IMR-90 (cell line): ENCODE measurements around the gene CSKMT. TPM values are rescaled to one million over a fixed set of nuclear protein-coding genes. Genes with fewer than 3 reads are reported as not detected.

Experiments
- ATAC-seq: fragments of 200-7000 bp; cut with Tn5 transposase; 2 replicates; pipeline ENCODE4 v1.9.1; 2020; ENCODE audit warnings: low read depth, mild to moderate bottlenecking, moderate library complexity
- BruUV-seq: library from RNA; stranded (reverse); fragments of 400-500 nt; replicated peaks from 2 replicates; lab custom pipeline; 2021; lab: Mats Ljungman, UMichigan
- CTCF ChIA-PET: fragments of 300-600 bp; formaldehyde crosslinking; extraction: SDS; loops from one replicate; lab custom pipeline; 2021; ENCODE audit warnings: antibody characterized with exemption; lab: Yijun Ruan, JAX
- POLR2A ChIA-PET: fragments of 300-600 bp; sonication (Branson Sonifier 250); formaldehyde crosslinking; loops from one replicate; lab custom pipeline; 2022; ENCODE audit warnings: antibody characterized with exemption; ENCODE audit not compliant: unreplicated experiment; lab: Charles Lee
- DNase-seq: peaks from one replicate; pipeline ENCODE4 v3.0.0; 2013
- H2AFZ ChIP-seq: replicated peaks from 2 replicates; pipeline ENCODE3; 2013; ENCODE audit warnings: low read length, mild to moderate bottlenecking; ENCODE audit not compliant: poor library complexity
- H2AK5ac ChIP-seq: 2 replicates; pipeline ENCODE4 v1.6.1; 2013; ENCODE audit warnings: low read depth, low read length, inconsistent platforms
- H2AK9ac ChIP-seq: replicated peaks from 2 replicates; pipeline ENCODE3; 2013; ENCODE audit warnings: mild to moderate bottlenecking, low read depth, low read length, moderate library complexity; ENCODE audit not compliant: poor library complexity
- H2BK120ac ChIP-seq: 2 replicates; pipeline ENCODE4 v1.6.1; 2013; ENCODE audit warnings: low read depth, low read length, inconsistent platforms
- H2BK15ac ChIP-seq: 3 replicates; pipeline ENCODE4 v1.6.1; 2013; ENCODE audit warnings: low read depth, low read length, inconsistent platforms
- H2BK20ac ChIP-seq: 2 replicates; pipeline ENCODE4 v1.6.1; 2013; ENCODE audit warnings: low read depth, mild to moderate bottlenecking, inconsistent platforms, low read length, moderate library complexity
- H2BK5ac ChIP-seq: 2 replicates; pipeline ENCODE4 v1.6.1; 2013; ENCODE audit warnings: mild to moderate bottlenecking, low read depth, low read length, inconsistent platforms; ENCODE audit not compliant: poor library complexity, severe bottlenecking
- H3K14ac ChIP-seq: replicated peaks from 2 replicates; pipeline ENCODE4 v1.6.1; 2013; ENCODE audit warnings: low read depth, low read length, inconsistent platforms
- H3K18ac ChIP-seq: 2 replicates; pipeline ENCODE4 v1.6.1; 2013; ENCODE audit warnings: low read depth, low read length, control low read depth
- H3K23ac ChIP-seq: 2 replicates; pipeline ENCODE4 v1.6.1; 2013; ENCODE audit warnings: low read depth, low read length, inconsistent platforms
- H3K27ac ChIP-seq: 2 replicates; pipeline ENCODE4 v1.5.1; 2013; ENCODE audit warnings: mild to moderate bottlenecking, control low read depth, low read length; ENCODE audit not compliant: insufficient read depth
- H3K27me3 ChIP-seq: 2 replicates; pipeline ENCODE4 v1.6.1; 2013; ENCODE audit warnings: low read length; ENCODE audit not compliant: control insufficient read depth, insufficient read depth
- H3K36me3 ChIP-seq: 2 replicates; pipeline ENCODE4 v1.6.1; 2013; ENCODE audit warnings: low read length, mixed read lengths; ENCODE audit not compliant: control insufficient read depth, insufficient read depth
- H3K4ac ChIP-seq: 2 replicates; pipeline ENCODE4 v1.6.1; 2013; ENCODE audit warnings: low read depth, low read length, inconsistent platforms
- H3K4me1 ChIP-seq: 2 replicates; pipeline ENCODE4 v1.6.1; 2013; ENCODE audit warnings: low read length, mixed read lengths; ENCODE audit not compliant: control insufficient read depth, insufficient read depth
- H3K4me2 ChIP-seq: 2 replicates; pipeline ENCODE4 v1.6.1; 2013; ENCODE audit warnings: low read depth, mild to moderate bottlenecking, control low read depth, low read length, moderate library complexity
- H3K4me3 ChIP-seq: 2 replicates; pipeline ENCODE4 v1.5.1; 2013; ENCODE audit warnings: low read depth, mild to moderate bottlenecking, control low read depth, low read length, moderate library complexity; ENCODE audit not compliant: insufficient read depth
- H3K56ac ChIP-seq: 2 replicates; pipeline ENCODE4 v1.6.1; 2013; ENCODE audit warnings: low read length, inconsistent platforms; ENCODE audit not compliant: insufficient read depth; ENCODE audit errors: extremely low read depth
- H3K79me1 ChIP-seq, 2 experiments: 2 replicates each; pipeline ENCODE4 v1.6.1; 2013; ENCODE audit warnings: low read length in 2 of 2, inconsistent platforms in 1 of 2, low read depth in 1 of 2
- H3K9ac ChIP-seq: 2 replicates; pipeline ENCODE4 v1.6.1; 2013; ENCODE audit warnings: low read depth, low read length, control low read depth
- H3K9me1 ChIP-seq: 2 replicates; pipeline ENCODE4 v1.6.1; 2013; ENCODE audit warnings: low read length, inconsistent platforms; ENCODE audit not compliant: insufficient read depth
- H3K9me3 ChIP-seq: 2 replicates; pipeline ENCODE4 v1.6.1; 2013; ENCODE audit warnings: low read length; ENCODE audit not compliant: control insufficient read depth, insufficient read depth
- H4K20me1 ChIP-seq: 2 replicates; pipeline ENCODE4 v1.6.1; 2013; ENCODE audit warnings: low read length, inconsistent platforms; ENCODE audit not compliant: insufficient read depth
- H4K5ac ChIP-seq: 2 replicates; pipeline ENCODE4 v1.6.1; 2013; ENCODE audit warnings: mild to moderate bottlenecking, low read depth, low read length, control low read depth
- H4K8ac ChIP-seq, 2 experiments: 2 replicates each; pipeline ENCODE4 v1.6.1; 2013; ENCODE audit warnings: low read depth in 2 of 2, low read length in 2 of 2, control low read depth in 1 of 2, inconsistent platforms in 1 of 2
- H4K91ac ChIP-seq: 2 replicates; pipeline ENCODE4 v1.6.1; 2013; ENCODE audit warnings: low read depth, low read length, inconsistent platforms; ENCODE audit not compliant: insufficient read depth
- CHD1 ChIP-seq: IDR thresholded peaks from 2 replicates; pipeline ENCODE4 v1.6.1; 2012; ENCODE audit warnings: low read depth, low read length, improper control_type of control experiment
- POLR2A ChIP-seq: IDR thresholded peaks from 2 replicates; pipeline ENCODE4 v1.6.1; 2012; ENCODE audit warnings: mild to moderate bottlenecking, low read depth, low read length
- RAD21 ChIP-seq: IDR thresholded peaks from 2 replicates; pipeline ENCODE4 v1.6.1; 2012; ENCODE audit warnings: low read length, improper control_type of control experiment
- USF2 ChIP-seq: fragments of 150-350 bp; IDR thresholded peaks from 2 replicates; pipeline ENCODE4 v1.6.1; 2017; ENCODE audit warnings: mild to moderate bottlenecking, antibody characterized with exemption, low read length, low read depth
- WGBS, 2 experiments: methylation state at CpG; one replicate each; pipeline versions ENCODE4 v1.1.5 to v1.1.7; 2013; ENCODE audit warnings: missing lambda C conversion rate in 2 of 2; ENCODE audit not compliant: insufficient read length in 1 of 2; ENCODE audit errors: extremely low coverage in 2 of 2; 5-methylcytosine and 5-hydroxymethylcytosine counted together
- dilution Hi-C: fragments of 300-500 bp; cut with HindIII; formaldehyde crosslinking; loops from one replicate; pipeline ENCODE4 v1.14.3; 2018; ENCODE audit warnings: low sequenced_read_pairs; ENCODE audit not compliant: unreplicated experiment
- in situ Hi-C: fragments of 300-500 bp; cut with MboI; formaldehyde crosslinking; loops from 3 replicates; pipeline ENCODE4 v1.14.3; 2019; ENCODE audit warnings: low sequenced_read_pairs, inconsistent platforms, mixed read lengths
- intact Hi-C: fragments of 100-400 bp; cut with micrococcal nuclease; formaldehyde crosslinking; loops from 2 replicates; pipeline ENCODE4 v1.10.0; 2022
- polyA plus RNA-seq, 3 experiments: library from polyadenylated mRNA; depleted of rRNA; stranded (reverse); fragments of >200 nt; gene quantifications; 2 replicates each; pipeline ENCODE4 v1.2.3, GENCODE V29; 2012; ENCODE audit warnings: low replicate concordance in 1 of 3
- total RNA-seq: library from RNA; depleted of rRNA; stranded (reverse); fragments of >200 nt; gene quantifications from 2 replicates; pipeline ENCODE4 v1.2.3, GENCODE V29; 2012

The CSKMT gene
- total and polyA plus RNA-seq, 2 of the 4 experiments (the other 2 are of a cell fraction): 5.3 to 7.9 TPM

DNA sequence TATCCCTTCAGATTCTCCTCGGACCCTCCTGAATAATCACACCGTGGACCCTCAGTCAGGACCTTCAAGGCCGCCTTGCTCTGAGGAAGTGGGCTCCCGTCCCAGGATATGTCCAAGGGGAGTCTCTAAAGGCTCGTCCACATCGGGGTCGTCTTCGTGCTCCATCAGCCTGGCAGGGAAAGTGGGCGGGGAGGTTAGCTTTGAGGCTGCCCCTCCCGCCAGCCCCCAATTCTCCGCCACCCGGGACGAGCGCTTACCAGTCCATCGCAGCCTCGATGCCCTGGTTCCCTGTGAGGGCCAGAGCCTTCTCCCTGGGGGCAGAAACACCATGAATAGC lies 13.3 kb downstream of the CSKMT start:
- Histone ChIP-seq H3K9me3 (no peaks in the 10 kb centered on the region), H2BK20ac (no peak overlapping the region), H3K9ac (peak overlapping the region; percentile 96), H3K4ac (peak overlapping the region; percentile 79), H2AFZ (peak overlapping the region; percentile 97), H2AK9ac (peak overlapping the region; percentile 98), H2BK120ac (no peak overlapping the region), H4K91ac (peak overlapping the region; percentile 23; the same call in 1 of the 2 replicates), H3K79me1 (peaks cover 6 to 28% of the 10 kb centered on the region in 2 experiments; a peak in 3 of 4 replicates), H2BK5ac (peak overlapping the region; percentile 68), H3K27ac (peak overlapping the region; percentile 96), H3K36me3 (peaks cover 17% of the 10 kb centered on the region), H3K14ac (0 out of 2 replicates have a peak overlapping the region, but pooled peaks have one; percentile 76), H3K27me3 (no peaks in the 10 kb centered on the region), H3K18ac (no peak overlapping the region), H4K8ac (peak overlapping the region; percentile 81 to 98; a peak in 1 of 4 replicates), H3K4me1 (peaks cover 8% of the 10 kb centered on the region), H2BK15ac (no peak overlapping the region), H4K20me1 (no peaks in the 10 kb centered on the region), H3K23ac (peak overlapping the region; percentile 15; the same call in 1 of the 2 replicates), H3K9me1 (peaks cover 4% of the 10 kb centered on the region; the same call in 1 of the 2 replicates), H4K5ac (peak overlapping the region; percentile 72), H2AK5ac (peak overlapping the region; percentile 76), H3K56ac (peak overlapping the region; percentile 35), H3K4me3 (peak overlapping the region; percentile 94), H3K4me2 (peak overlapping the region; percentile 99)
- dilution Hi-C loops: no loop called here
- ChIA-PET POLR2A (no interaction called here), CTCF (no interaction called here)
- intact Hi-C loops: no loop called here
- no peak for DNase-seq
- in situ Hi-C loops: no loop called here
- WGBS, 2 experiments: 0% methylated on average over 4 of the region's 16 CpGs; no CpG with 5 or more reads in 1 of the 2 experiments
- TF ChIP-seq RAD21: no peak
- TF ChIP-seq POLR2A: no peak
- no peak for TF ChIP-seq USF2
- no peak for TF ChIP-seq CHD1
- ATAC-seq: no peak; the same call in 1 of the 2 replicates
- BruUV-seq: no TSS peak
